Astrocyte of the cerebellum (primary cell): ENCODE results near the gene RYR2.

Experiments
- DNase-seq: peaks from one replicate; pipeline ENCODE4 v3.0.0-alpha.2; 2011; ENCODE audit warnings: low read depth
- H3K4me3 ChIP-seq: 2 replicates; pipeline ENCODE4 v1.5.1; 2011; ENCODE audit warnings: mild to moderate bottlenecking, low read depth, low read length, moderate library complexity
- CTCF ChIP-seq: IDR thresholded peaks from 2 replicates; pipeline ENCODE4 v1.5.1; 2012; ENCODE audit warnings: low read length, low read depth, moderate library complexity, mild to moderate bottlenecking; ENCODE audit errors: missing control alignments
- in situ Hi-C: cut with HindIII; loops from 2 replicates; pipeline ENCODE4 v1.10.0; 2017; ENCODE audit warnings: low sequenced_read_pairs

The RYR2 gene

GRCh38 chr1:237296861-237297260 is 254.9 kb downstream of the RYR2 start:
- no peak for DNase-seq
- in situ Hi-C loops = no loop called here
- TF ChIP-seq CTCF = no peak
- H3K4me3 ChIP-seq = no peak overlapping the region

- TF ChIP-seq CTCF = no peak
- DNase-seq = no peak
- in situ Hi-C loops = no loop called here
Measured at GRCh38 chr1:237300642-237301041, 258.7 kb downstream of the RYR2 start.

GRCh38 chr1:237303929-237304328 is 261.9 kb downstream of the RYR2 start:
- TF ChIP-seq CTCF = no peak
- in situ Hi-C loops = no loop called here
- no peak for DNase-seq
- no peak overlapping the region for H3K4me3 ChIP-seq

More at GRCh38 chr1:237300642-237301041, 258.7 kb downstream of the RYR2 start:
- H3K4me3 ChIP-seq = no peak overlapping the region

GRCh38 chr1:237306726-237307125 is 264.7 kb downstream of the RYR2 start:
- no peak for TF ChIP-seq CTCF
- no peak for DNase-seq
- in situ Hi-C loops = no loop called here
- no peak overlapping the region for H3K4me3 ChIP-seq

GRCh38 chr1:237309595-237310118 is 267.7 kb downstream of the RYR2 start:
- no peak overlapping the region for H3K4me3 ChIP-seq
- in situ Hi-C loops = no loop called here
- TF ChIP-seq CTCF = no peak
- DNase-seq = no peak

- no peak overlapping the region for H3K4me3 ChIP-seq
- DNase-seq = no peak
- in situ Hi-C loops = no loop called here
- TF ChIP-seq CTCF = no peak
Measured at GRCh38 chr1:237316352-237316751, 274.4 kb downstream of the RYR2 start.

GRCh38 chr1:237318748-237319147 is 276.8 kb downstream of the RYR2 start:
- DNase-seq = no peak
- TF ChIP-seq CTCF = no peak
- H3K4me3 ChIP-seq = no peak overlapping the region
- in situ Hi-C loops = no loop called here
